ENCODE data around the gene SAMD11. TPM values are rescaled to one million over a fixed set of nuclear protein-coding genes. Genes with fewer than 3 reads are reported as not detected.

Gene SAMD11
- total and polyA plus RNA-seq, 2 of the 8 experiments (the other 6 are each of a cell fraction or from before 2014, with no cell fraction given), result 0.18 to 0.30 TPM

GRCh38 chr1:914131-914890, 9.4 kb upstream of the SAMD11 start:
- 86% methylated on average over 17 of the region's 21 CpGs; no CpG with 5 or more reads in 1 of the 2 experiments for WGBS, 2 experiments (ENCODE audit: extremely low coverage in 1 of 2, insufficient coverage in 1 of 2, insufficient read length in 1 of 2, insufficient replicate concordance in 2 of 2, low coverage in 1 of 2, low lambda C conversion rate in 2 of 2, missing lambda C conversion rate in 1 of 2)
- Histone ChIP-seq H3K79me2 (ENCODE audit: control insufficient read depth in 1 of 2, insufficient read depth in 2 of 2, low read length in 2 of 2) (no peaks in the 10 kb centered on the region), H4K20me1 (replicated peaks in 1 of 2; ENCODE audit: control insufficient read depth in 1 of 2, insufficient read depth in 2 of 2, low read length in 2 of 2) (peaks cover 3 to 10% of the 10 kb centered on the region in 2 experiments), H3K4ac (replicated peaks; ENCODE audit: insufficient read length, low read depth, low read length) (no peak overlapping the region), H3K4me3 (ENCODE audit: extremely low read depth in 1 of 4, insufficient read depth in 2 of 4, low read depth in 3 of 4, low read length in 4 of 4) (no peak overlapping the region), H2AK5ac (ENCODE audit: low read depth, low read length) (no peak overlapping the region), H2BK5ac (ENCODE audit: low read depth, low read length) (no peak overlapping the region), H2BK12ac (ENCODE audit: low read depth, low read length) (no peak overlapping the region), H4K8ac (ENCODE audit: extremely low read depth, insufficient read depth, low read length) (no peak overlapping the region), H3K4me1 (replicated peaks in 1 of 4; ENCODE audit: control insufficient read depth in 3 of 4, insufficient read depth in 4 of 4, low read length in 3 of 4) (no peaks in the 10 kb centered on the region), H3K27me3 (replicated peaks in 1 of 4; ENCODE audit: control insufficient read depth in 3 of 4, extremely low read depth in 1 of 4, insufficient read depth in 3 of 4, low read length in 3 of 4) (peaks cover 2 to 83% (median 56%) of the 10 kb centered on the region in 4 experiments), H3K79me1 (ENCODE audit: low read depth, low read length) (no peaks in the 10 kb centered on the region), H3K23me2 (ENCODE audit: low read depth, low read length) (no peaks in the 10 kb centered on the region), H3K56ac (replicated peaks; ENCODE audit: insufficient read length, low read depth, low read length) (no peak overlapping the region), H3K18ac (ENCODE audit: extremely low read depth, low read length) (no peak overlapping the region), H3K27ac (ENCODE audit: low read depth, low read length) (no peak overlapping the region), H3K23ac (ENCODE audit: insufficient read length) (no peak overlapping the region), H4K5ac (ENCODE audit: insufficient read length, low read depth, low read length) (no peak overlapping the region), H4K91ac (replicated peaks; ENCODE audit: insufficient read length, low read length) (no peak overlapping the region), H3K14ac (ENCODE audit: insufficient read length) (no peak overlapping the region), H3K9me3 (ENCODE audit: insufficient read depth in 2 of 2, low read depth in 1 of 2, low read length in 1 of 2) (no peaks in the 10 kb centered on the region; a peak in 1 of 4 replicates), H3K4me2 (ENCODE audit: insufficient read depth in 1 of 2, low read depth in 2 of 2, low read length in 2 of 2) (no peak overlapping the region), H2BK15ac (ENCODE audit: low read length) (no peak overlapping the region), H2AFZ (ENCODE audit: low read length) (no peak overlapping the region), H3K36me3 (ENCODE audit: control insufficient read depth in 2 of 4, insufficient read depth in 4 of 4, low read length in 3 of 4) (no peaks in the 10 kb centered on the region), H3K9ac (replicated peaks in 1 of 4; ENCODE audit: extremely low read depth in 1 of 4, low read depth in 3 of 4, low read length in 3 of 4) (no peak overlapping the region), H2BK120ac (replicated peaks; ENCODE audit: low read depth, low read length) (no peak overlapping the region), H2BK20ac (ENCODE audit: low read length) (no peak overlapping the region)
- FAIRE-seq (no peak), DNase-seq (ENCODE audit: low read depth in 1 of 2, low spot score in 2 of 2) (no peak)
- CTCF ChIA-PET (ENCODE audit: partially characterized antibody), result interaction anchor here (1.2 to 1.7 kb wide), 2 partner anchors 9 to 15 kb away, joined by 4 read pairs; no protein-coding TSS in a partner anchor
- POLR2A ChIA-PET (ENCODE audit: partially characterized antibody), result interaction anchor here (1.2 to 1.4 kb wide), 2 partner anchors 10 to 14 kb away, joined by 3 to 4 read pairs; no protein-coding TSS in a partner anchor
- no peak for TF ChIP-seq NRF1 (IDR thresholded peaks at IDR 0.05; ENCODE audit: low read depth, low read length)
- TF ChIP-seq HDAC6 (IDR thresholded peaks at IDR 0.05; ENCODE audit: low read depth, low read length), result no peak
- TF ChIP-seq MAX (IDR thresholded peaks at IDR 0.05), result no peak
